SKM-1 (cell line): Measurements from ENCODE around the gene ZDHHC13.

Experiments
- DNase-seq: peaks from one replicate; lab custom pipeline; 2025; ENCODE audit not compliant: unreplicated experiment; lab: John Stamatoyannopoulos, UW

ZDHHC13 gene

DNA sequence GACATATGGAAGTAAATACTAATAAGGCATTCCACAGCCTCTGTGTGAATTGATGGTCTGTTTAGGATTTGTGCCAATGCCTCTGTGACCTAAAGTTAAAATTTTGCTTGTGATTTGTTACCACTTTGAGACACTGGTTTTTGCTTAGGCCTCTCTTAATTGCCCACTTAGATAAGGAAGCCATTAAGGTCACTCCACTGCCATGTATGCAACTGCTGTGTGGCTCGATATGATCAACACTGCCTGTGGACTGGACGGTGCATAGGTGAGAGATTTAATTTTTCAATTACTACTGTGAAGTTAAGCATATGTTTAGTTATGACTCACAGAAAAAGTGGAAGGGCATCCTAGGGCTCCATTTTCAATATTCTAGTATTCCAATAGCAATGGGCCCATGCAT lies 47.9 kb downstream of the ZDHHC13 start:
- DNase-seq: no peak

DNA sequence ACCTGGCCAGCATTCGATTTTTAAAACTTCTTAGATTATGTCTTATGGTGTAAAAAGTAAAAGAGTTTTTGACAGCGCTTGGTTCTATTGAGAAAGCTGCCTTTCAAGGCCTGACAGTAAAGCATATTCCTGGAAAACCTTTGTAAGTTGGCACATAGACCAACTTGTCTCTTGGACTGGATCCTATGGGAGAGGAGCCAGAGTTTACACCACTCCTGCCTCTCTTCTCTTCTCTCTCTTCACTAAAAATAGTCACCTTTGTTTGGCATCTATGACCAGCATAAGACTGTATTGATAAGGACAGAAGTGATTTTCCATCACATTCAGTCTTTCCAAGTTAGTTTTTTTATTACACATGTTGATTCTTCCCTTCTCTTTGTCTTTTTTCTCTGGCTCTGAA lies 51.1 kb downstream of the ZDHHC13 start:
- DNase-seq: no peak

DNA sequence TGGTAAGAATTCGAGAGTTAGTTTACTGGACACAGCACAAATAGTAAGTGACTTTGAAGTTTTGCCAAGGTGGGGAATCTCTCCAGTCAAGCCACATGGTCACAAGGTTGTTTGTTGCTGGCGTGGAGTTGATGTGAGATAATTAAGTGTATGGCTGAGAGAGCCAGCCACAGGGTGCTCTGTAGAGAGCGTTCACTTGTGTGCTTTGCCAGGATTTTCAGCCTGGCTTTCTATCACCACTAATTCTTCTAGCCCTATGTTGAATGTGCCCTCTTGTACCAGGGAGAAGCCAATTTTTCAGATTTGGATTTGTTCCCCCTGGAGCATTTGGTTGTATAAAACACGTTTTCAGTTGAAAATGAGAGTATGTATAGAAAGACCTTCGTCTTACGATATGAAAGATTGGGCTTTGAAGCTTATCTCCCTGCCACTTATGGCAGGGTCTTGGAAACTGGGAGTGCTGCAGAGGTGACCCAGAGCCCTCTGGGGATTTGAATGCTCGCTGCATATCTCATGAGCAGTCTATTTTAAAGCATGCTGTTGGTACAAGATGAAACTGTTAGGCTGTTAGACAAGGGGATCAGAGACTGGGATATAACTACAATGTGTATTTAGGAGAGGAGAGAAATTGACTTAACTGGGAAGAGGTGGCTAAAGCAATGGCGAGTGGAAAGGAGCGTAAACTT lies 56.2 kb downstream of the ZDHHC13 start:
- no peak for DNase-seq

DNA sequence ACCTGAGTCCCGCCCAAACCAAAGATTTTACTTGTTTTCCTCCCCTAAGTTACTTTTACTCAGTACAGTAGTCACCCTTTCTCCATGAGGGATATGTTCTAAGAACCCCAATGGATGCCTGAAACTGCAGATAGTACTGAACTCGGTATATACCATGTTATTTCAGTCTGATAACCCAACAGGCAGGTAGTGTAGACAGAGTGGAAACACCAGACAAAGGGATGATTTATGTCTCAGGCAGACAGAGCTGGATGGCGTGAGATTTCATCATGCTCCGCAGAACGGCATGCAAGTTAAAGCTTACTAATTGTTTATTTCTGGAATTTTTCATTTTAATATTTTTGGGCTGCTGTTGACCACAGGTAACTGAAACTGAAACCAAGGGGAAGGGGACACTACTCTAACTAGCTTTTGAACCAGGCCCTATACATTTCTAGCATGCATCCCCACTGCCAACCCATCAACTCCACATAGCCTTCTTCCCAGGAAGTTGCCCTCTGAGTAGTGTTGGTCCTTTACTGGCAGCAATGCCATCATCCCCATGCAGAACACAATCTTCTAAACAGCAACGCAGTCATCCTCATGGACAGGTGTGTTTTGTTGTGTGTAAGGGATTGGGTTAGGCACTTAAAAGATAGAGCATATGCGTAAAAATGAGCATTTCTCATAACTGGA lies 57.1 kb downstream of the ZDHHC13 start:
- no peak for DNase-seq

DNA sequence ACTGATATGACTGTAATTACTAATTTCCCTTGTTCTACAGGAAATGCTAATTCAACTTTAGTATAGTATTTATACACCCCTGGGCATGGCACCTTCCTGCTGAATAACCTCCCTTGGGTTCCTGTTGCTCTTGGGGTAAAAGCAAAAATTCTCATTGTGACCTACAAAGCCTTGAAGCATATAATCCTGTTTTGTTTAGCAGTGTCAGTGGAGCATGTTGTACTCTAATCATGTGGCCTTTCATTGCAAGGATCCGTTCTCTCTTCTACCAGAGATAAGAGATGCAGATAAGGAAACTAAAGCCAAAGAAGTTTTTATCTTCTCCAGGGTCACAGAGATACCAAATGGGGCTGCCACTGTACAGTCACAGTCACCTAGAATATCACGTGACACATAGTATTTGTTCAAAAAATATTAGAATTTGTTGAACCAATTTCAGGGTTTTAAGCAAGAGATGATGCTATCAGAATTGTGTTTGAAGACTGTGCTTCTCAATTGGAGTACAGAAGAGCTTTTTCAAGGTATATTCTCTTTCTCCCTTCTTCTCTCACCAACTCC lies 59.7 kb downstream of the ZDHHC13 start:
- DNase-seq: no peak

DNA sequence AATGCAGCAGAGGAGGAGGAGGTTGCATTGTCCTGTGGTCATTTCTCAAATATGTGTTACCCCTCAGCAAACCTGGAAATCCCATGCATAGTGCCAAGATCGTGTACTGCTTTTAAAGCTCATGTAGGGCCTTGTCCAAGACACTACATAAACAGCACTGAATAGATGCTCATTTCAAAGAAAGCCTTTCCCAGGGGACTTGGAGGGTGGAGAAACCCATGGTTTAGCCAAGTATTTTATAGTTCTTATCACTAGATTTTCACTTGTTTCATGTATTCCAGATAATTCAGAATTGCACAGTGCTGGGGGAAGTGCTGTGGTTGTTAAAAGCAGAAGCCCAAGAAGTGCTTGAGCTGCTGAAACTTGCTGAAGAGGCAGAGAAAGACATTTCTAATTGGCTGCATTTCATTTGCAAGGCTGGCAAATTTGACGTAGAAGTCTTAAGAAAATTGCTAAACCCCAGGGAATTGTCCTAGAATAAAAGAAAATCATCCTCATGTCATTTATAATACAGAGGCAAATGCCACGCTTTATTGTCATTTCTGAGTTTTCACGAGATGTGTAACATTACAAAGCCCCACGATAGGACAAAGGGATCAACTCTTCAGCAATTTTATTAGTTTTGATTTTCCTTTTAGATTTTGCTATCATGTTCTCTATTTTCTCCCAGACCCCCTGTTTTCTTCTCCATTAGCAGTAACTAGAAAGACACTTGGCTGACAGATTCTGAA lies 64.7 kb downstream of the ZDHHC13 start:
- DNase-seq: no peak

DNA sequence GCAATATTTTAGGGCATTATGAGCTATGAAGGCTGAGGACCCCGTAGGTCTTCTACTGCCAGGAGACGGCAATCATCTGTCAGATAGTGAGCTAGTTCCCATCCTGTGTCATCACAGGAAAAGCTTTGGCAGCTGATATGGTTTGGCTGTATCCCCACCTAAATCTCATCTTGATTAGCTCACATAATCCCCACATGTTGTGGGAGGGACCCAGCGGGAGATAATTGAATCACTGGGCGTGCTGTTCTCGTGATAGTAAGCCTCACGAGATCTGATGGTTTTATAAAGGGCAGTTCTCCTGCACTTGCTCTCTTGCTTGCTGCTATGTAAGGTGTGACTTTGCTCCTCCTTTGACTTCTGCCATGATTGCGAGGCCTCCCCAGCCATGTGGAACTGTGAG lies 66.7 kb downstream of the ZDHHC13 start:
- no peak for DNase-seq

DNA sequence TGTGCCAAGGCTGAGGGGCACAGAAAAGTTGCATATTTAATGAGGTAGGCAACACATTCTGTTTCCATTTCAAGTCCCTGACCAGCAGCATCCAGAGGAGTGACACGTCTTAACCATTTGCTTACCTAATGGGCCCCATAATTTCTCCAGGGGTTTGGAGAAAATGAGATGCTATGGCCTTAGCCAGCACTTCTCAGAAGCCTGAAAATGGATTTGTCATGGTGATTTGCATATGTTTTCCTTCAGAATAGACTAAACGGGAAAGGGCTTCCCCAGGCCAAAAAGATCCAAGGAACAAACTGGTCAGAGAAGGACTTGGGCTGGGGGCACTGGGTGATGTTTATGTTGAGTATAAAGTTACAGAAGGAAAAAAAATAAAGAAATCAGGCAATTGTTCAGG lies 68.1 kb downstream of the ZDHHC13 start:
- DNase-seq: no peak

DNA sequence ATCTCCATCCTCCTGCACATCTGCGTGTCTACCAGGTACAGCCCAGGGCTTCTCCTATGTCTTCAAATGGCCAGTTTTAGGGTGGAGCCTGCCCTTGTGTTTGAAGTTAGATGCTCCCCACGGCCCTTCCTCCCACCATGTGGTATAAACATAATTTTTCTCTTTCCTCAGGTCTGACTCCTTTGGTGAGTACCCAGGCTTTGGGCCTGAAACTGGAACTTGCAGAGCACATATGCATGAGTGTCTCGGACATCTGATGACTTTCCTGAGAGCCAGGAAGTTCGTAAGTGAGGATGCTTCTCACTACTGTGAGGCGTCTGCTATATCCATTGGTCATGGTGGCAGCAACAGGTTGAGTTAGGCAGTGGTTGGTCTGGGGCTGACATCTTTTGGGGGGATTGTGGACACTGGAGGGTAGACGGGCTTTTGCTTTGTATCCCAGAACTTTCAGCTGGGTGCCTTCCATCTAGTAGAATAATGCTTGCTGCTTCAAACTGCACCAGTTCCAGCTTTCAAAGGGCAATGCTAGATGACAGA lies 68.6 kb downstream of the ZDHHC13 start:
- no peak for DNase-seq

DNA sequence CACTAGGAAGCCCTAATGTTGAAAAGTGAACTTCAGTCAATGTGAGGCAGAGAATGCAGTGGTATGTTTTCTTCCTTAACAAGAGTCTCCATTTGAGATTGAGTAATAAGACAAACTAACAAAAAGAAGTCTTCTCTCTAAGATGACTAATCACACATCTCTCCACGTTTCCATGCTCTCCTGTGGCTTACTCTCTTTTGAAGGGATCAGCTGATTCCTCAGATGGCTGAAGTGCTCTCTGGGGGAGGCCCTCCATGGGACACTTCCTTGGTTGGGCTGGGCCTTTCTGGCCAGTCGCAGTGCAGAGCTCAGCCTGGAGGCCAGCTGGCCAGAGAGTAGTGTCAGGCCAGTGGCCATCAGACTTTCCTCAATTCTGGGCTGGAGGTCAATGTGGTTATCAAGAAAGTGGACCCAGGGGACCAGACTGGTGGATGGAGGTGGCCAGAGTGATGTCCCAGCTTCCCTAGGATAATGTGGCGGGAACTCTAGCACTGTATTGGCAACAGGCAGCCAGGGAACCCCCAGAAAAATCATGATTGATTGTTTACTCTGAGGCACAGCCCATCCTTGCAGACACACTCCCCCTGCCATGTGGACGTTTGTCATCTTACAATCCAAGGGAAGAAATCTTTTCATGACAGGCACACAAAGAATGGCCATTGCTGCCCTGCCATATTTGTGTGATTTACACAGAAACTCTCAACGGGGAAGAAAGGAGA lies 70.3 kb downstream of the ZDHHC13 start:
- DNase-seq: no peak

DNA sequence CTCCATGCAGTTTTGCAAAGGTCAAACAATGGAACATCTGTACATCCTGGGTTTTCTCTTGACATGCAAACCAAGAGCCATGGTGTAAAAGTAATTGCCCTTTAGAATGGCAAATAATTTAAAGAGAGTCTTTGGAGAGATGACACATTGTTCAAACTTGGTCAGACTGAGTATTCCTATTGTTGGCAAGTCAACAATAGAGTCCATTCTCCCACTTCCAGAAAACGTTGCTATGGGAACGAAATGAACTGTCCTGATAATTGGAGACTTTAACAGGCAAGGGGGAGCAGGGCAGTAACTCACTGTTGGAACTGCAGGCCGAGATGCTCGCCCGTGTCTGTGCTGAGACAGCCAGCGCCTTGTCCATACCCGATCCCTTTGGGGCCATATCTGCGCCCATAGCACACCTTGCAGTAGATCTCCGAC lies 70.9 kb downstream of the ZDHHC13 start:
- no peak for DNase-seq

DNA sequence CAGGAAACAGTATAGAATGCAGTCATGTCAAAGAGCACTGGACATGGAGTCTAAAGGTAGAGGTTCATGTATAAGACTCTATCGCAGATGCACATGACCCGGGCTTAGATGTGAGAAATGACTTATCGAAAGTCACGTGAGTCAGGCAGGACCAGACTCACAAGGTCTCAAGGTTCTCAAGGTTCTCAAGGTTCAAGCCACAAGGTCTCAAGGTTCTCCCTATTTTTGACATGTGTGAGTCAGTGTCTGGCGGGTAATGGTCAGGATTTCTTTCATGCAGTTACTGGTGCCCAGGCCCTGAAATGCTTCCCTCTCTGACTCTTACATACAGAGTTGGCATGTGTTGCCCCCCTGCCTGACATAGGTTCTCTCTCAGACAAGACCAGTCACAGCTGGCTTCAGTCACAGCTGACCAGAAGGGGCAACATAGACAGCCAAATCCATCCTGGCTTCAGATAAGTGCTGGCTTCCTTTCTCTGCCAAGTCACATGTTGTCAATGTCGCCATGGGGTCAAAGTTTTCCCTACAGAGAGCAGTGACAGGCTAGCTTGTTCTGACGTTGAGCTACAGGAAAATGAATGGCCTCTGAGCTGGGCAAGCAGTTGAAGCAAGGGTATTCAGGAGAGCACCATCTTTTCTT lies 74.7 kb downstream of the ZDHHC13 start:
- no peak for DNase-seq

DNA sequence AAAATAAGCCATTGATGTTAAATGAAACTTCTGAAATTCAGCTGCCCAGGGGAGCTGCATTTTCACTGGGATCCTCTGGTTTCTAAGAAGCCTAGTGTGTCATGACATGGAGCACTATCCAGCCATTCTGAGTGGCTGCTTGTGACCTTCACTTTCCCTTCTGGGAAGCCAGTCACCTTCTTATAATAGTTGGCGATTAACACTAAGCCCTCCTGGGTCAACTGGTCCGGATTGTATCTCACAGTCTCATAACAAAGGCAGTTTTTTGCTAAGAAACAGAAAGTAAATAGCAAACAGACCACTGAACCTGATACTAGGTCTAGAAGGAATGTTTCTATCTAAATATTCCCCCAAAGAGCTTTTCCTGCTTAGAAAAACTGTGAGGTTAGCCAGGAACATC lies 76.9 kb downstream of the ZDHHC13 start:
- DNase-seq: no peak

DNA sequence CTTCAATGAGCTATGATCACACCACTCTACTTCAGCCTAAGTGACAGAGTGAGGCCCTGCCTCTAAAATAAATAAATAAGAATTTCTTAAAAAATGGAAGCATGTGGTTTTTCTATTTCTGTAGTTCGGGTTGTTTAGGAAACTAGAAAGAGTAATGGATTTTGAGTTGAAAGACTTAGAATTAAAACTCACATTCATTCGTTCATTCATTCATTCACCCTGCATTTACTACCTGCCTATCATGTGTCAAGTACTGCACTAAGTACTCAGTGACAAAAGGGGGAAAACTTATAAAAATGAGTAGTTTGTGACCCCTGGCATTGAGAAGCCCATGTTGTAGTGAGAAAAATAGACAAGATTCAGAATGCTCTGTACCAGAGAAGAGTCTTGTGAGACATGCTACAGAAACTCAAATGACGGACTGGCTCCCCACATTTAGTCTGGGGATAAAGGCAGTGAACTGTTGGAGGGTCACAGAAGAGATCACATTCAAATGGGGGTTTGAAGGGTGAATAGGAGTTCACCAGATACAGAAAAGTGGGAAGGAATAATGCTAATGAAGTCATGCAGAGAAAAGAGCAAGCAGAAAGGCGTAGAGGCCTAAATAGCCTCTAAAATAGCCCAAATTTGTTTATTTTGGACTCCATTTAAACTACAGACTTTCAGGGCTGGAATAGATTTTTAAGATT lies 77.8 kb downstream of the ZDHHC13 start:
- DNase-seq: no peak

DNA sequence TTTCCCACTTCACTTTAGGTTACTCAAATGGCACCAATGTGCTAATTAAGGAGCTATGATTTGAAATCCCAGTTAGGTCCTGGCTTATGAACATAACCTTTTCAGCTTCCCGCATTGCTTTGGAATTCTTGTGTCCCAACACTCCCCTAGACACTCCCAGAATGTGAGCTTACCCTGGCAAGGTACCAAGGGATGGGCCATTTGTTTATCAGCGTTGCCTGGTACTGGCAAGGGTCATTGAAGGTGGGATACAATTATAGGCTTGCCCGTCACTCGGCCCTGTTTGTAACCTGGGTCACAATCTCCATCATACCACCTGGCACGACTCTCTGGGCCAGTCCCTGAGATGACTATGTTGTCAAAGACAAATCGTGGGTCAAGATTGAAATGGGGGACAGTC lies 79.5 kb downstream of the ZDHHC13 start:
- no peak for DNase-seq

DNA sequence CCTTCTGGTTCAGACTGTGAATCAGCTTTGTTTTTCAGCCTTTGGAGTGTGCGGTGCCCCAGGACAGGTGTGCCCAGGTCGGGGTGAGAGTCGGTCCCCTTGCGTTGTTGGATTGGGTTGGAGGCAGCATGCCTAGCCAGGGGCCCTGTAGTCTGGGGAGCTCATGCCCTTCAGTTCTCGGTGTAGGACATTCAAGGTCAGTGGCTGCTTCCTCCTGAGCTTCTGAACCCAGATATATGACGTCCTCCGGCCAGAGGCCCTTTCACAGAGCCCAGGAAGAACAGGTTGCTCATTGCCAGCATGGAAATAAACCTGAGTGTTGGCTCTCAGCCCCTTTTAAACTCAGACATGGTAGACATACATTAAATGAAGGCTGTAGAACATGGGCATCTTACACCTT lies 82.1 kb downstream of the ZDHHC13 start:
- no peak for DNase-seq

DNA sequence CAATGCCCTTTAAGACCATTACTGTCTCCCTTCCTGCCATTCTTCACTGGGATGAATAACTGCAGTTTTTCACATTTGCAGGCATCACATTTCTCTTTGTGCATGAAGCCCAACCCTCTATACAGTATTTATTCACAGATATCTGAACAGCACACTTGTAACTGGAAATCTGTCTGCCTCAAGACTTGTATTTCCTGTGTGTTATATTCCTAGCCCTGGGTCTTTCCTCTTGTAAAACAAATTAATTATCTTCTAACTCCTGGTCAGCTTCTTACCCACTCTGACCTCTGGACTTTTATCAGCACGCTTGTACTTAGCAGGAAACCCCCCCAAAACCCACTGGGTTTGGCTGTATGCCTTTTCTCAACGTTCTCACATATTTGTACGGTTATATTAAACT lies 82.8 kb downstream of the ZDHHC13 start:
- no peak for DNase-seq

DNA sequence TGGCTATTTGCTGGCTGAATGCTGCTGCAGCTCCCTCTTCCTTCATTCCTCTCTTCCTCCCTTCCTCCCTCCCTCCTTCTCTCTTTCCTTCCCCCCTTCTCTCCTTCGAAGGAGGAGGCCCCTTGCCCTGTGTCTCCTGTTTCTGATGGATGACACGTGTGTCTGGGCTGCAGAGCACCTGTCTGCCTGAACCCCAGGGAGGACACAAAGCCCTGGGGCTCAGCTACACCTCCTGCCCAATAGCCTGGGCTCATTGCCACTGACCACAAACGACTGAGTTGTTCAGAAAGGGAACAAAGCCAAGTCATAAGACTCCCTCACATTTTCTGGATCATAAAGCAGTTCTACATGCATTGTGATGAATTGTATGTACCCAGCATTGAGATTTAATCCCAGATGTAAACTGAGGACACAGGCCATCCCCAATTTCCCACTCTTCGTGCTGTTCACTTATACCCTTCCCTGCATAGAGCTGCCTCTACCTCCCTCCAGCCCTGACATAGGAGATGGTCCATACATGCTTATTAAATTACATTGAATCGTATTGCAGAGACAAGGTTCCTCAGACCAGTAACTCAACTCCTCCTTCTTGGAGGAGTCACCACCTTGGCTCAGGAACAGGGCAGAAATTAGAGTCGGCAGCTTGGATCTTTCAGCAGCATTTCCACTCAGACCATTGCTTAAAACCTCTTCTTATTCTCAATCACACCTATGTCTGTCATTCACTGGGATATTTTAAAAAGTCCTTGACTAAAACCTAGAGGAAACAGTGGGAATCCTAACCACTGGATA lies 83.6 kb downstream of the ZDHHC13 start:
- no peak for DNase-seq
